ENCODE results near the gene ATXN2.
"Not testable (repeated sequence)": the region's sequence is repeated elsewhere in the genome, so short reads cannot be mapped to it uniquely, and the experiment has no call there.

ATXN2 gene

GRCh38 chr12:111597831-111598636 lies 1.1 kb downstream of the ATXN2 start:
- DNase-seq (ENCODE audit: extremely low read depth, low read depth), result no peak
- no peak for TF ChIP-seq CTCF (IDR thresholded peaks at IDR 0.05; ENCODE audit: low read depth, low read length)

DNA sequence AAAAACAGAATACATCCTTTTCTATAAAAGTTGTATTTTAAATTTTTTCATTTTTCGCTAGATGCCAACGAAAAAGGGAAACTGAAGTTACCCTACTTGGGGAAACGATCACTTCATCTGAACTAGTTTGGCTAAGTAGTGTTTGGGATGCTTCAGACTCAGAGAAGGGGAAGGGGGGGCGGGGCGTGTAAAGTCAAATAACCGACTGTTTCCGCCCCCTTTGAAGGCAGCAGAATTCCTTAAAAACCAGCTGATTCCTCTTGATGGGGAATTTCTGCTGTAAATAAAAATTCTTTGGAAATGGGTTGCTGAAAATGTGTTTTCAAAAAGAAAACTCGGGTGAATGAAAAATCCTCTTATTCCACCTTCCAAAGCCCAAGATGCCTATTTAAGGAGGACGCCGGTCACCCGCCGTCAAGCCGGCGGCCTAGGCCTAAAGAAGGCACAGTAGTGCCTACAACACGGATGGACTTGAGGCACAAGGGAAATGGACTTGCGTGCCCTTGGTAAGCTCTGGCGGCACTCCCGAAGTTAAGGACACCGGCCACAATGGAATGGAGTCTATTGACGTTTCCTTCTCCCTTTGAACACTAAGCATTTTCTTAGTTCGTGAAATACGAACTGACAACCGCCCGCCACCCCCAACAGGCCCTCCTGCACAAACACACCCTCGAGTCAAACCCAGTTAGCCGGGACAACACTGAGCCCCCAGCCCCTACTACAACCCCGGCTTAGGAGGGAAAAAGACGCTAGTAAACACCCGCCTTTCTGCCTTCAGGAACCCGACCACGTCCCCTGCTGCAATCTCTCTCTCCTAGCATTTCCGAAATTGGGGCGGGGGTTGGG lies 1.9 kb downstream of the ATXN2 start:
- TF ChIP-seq CTCF (IDR thresholded peaks at IDR 0.05; ENCODE audit: low read depth, low read length), result no peak
- DNase-seq (ENCODE audit: extremely low read depth, low read depth), result no peak

DNA sequence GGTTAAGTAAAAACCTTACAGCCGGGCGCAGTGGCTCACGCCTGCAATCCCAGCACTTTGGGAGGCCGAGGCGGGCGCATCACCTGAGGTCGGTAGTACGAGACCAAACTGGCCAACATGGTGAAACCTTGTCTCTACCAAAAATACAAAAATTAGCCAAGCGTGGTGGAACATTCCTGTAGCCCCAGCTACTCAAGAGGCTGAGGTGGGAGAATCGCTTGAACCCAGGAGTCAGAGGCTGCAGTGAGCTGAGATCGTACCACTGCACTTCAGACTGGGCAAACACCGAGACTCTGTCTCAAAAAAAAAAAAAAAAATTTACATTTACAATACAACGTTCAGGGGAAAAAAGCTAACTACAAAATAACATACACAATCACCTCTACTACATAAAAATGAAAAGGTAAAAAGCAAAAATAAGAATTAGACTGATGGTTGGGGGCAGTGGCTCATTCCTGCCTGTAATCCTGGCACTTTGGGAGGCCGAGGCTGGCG lies 3.7 kb downstream of the ATXN2 start:
- DNase-seq (ENCODE audit: extremely low read depth, low read depth), result not testable (repeated sequence)

DNA sequence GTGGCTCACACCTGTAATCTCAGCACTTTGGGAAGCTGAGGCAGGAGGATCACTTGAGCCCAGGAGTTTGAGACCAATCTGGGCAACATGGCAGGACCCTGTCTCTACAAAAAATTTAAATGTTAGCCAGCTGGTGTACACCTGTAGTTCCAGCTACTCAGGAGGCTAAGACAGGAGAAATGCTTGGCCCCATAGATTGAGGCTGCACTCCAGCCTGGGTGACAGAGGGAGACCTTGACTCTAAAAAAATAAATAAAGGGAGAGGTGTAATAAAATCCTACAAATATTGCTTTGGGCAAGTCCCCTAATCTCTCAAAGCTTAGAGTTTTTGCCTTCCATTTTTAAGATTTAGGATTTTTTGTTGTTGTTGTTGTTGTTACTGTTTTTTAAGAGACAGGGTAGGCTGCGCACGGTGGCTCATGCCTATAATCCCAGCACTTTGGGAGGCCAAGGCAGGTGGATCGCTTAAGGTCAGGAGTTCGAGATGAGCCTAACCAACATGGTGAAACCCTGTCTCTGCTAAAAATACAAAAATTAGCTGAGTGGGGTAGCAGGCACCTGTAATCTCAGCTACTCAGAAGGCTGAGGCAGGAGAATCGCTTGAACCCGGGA lies 7.6 kb downstream of the ATXN2 start:
- not testable (repeated sequence) for DNase-seq (ENCODE audit: extremely low read depth, low read depth)

DNA sequence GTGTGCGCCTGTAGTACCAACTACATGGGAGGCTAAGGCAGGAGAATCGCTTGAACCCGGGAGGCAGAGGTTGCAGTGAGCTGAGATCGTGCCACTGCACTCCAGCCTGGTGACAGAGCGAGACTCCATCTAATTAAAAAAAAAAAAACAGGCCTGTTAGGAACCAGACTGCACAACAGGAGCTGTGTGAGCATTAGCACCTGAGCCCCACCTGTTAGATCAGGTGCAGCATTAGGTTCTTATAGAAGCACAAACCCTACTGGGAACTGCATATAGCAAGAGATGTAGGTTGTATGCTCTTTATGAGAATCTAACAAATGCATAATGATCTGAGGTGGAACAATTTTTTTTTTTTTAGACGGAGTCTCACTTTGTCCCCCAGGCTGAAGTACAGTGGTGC lies 8.6 kb downstream of the ATXN2 start:
- no peak for TF ChIP-seq CTCF (IDR thresholded peaks at IDR 0.05; ENCODE audit: low read depth, low read length)
- DNase-seq (ENCODE audit: extremely low read depth, low read depth), result no peak

- no peak for DNase-seq (ENCODE audit: extremely low read depth, low read depth)
- no peak for TF ChIP-seq CTCF (IDR thresholded peaks at IDR 0.05; ENCODE audit: low read depth, low read length)
These were observed 9.5 kb downstream of the ATXN2 start for GRCh38 chr12:111589601-111590000.

- no peak for DNase-seq (ENCODE audit: extremely low read depth, low read depth)
- TF ChIP-seq CTCF (IDR thresholded peaks at IDR 0.05; ENCODE audit: low read depth, low read length), result no peak
These were observed 11.1 kb downstream of the ATXN2 start for GRCh38 chr12:111588010-111588409.

- DNase-seq (ENCODE audit: extremely low read depth, low read depth), result no peak
- no peak for TF ChIP-seq CTCF (IDR thresholded peaks at IDR 0.05; ENCODE audit: low read depth, low read length)
These were observed 12.1 kb downstream of the ATXN2 start for GRCh38 chr12:111586986-111587385.
